Measurements from ENCODE around the gene MTHFD1. TPM values are rescaled to one million over a fixed set of nuclear protein-coding genes. Genes with fewer than 3 reads are reported as not detected.

The MTHFD1 gene
- total RNA-seq, 2 donors from 2014 or later, result 194 to 218 TPM

- DNase-seq (ENCODE audit: low spot score in 2 of 2) (no peak), ATAC-seq (peak; percentile 73 to 93)
- Mint-ChIP-seq H3K36me3 (peaks cover 34 to 44% of the 10 kb centered on the region in 2 donors), H3K9me3 (no peaks in the 10 kb centered on the region), H3K27ac (peak overlapping the region in 1 of 2 donors; percentile 68)
Observed at GRCh38 chr14:64422756-64423155, 34.6 kb downstream of the MTHFD1 start.

GRCh38 chr14:64423987-64424386, 35.8 kb downstream of the MTHFD1 start:
- ATAC-seq, result peak in 1 of 2 donors; percentile 30
- no peak for DNase-seq (ENCODE audit: low spot score in 2 of 2)
- peaks cover 32 to 44% of the 10 kb centered on the region in 2 donors for H3K36me3 Mint-ChIP-seq
- peak overlapping the region; percentile 9 to 14 for H3K27ac Mint-ChIP-seq
- no peaks in the 10 kb centered on the region for H3K9me3 Mint-ChIP-seq

GRCh38 chr14:64434528-64434927, 46.4 kb downstream of the MTHFD1 start:
- no peak for DNase-seq (ENCODE audit: low spot score in 2 of 2)
- peaks cover 20 to 36% of the 10 kb centered on the region in 2 donors for H3K36me3 Mint-ChIP-seq

GRCh38 chr14:64438181-64438841, 50.2 kb downstream of the MTHFD1 start:
- peaks cover 29 to 38% of the 10 kb centered on the region in 2 donors for H3K36me3 Mint-ChIP-seq
- DNase-seq (ENCODE audit: low spot score in 2 of 2), result no peak
- ATAC-seq, result peak in 1 of 2 donors; percentile 47
- H3K9me3 Mint-ChIP-seq, result no peaks in the 10 kb centered on the region
- peak overlapping the region; percentile 3 to 53 for H3K27ac Mint-ChIP-seq

More at GRCh38 chr14:64434528-64434927, 46.4 kb downstream of the MTHFD1 start:
- H3K9me3 Mint-ChIP-seq, result no peaks in the 10 kb centered on the region
- H3K27ac Mint-ChIP-seq, result no peak overlapping the region
- no peak for ATAC-seq

- no peak for ATAC-seq
- DNase-seq (ENCODE audit: low spot score in 2 of 2), result no peak
- H3K27ac Mint-ChIP-seq, result peak overlapping the region in 1 of 2 donors; percentile 3
- H3K9me3 Mint-ChIP-seq, result no peaks in the 10 kb centered on the region
- peaks cover 36 to 46% of the 10 kb centered on the region in 2 donors for H3K36me3 Mint-ChIP-seq
Observed at GRCh38 chr14:64439141-64439540, 51.0 kb downstream of the MTHFD1 start.

GRCh38 chr14:64440494-64440893, 52.3 kb downstream of the MTHFD1 start:
- Mint-ChIP-seq H3K9me3 (no peaks in the 10 kb centered on the region), H3K27ac (peak overlapping the region in 1 of 2 donors; percentile 50), H3K36me3 (peaks cover 36 to 58% of the 10 kb centered on the region in 2 donors)
- DNase-seq (ENCODE audit: low spot score in 2 of 2) (no peak), ATAC-seq (no peak)

GRCh38 chr14:64442300-64442988, 54.3 kb downstream of the MTHFD1 start:
- Mint-ChIP-seq H3K27ac (peak overlapping the region in 1 of 2 donors; percentile 88), H3K36me3 (peaks cover 34 to 53% of the 10 kb centered on the region in 2 donors), H3K9me3 (no peaks in the 10 kb centered on the region)
- DNase-seq (ENCODE audit: low spot score in 2 of 2), result no peak
- ATAC-seq, result no peak

DNA sequence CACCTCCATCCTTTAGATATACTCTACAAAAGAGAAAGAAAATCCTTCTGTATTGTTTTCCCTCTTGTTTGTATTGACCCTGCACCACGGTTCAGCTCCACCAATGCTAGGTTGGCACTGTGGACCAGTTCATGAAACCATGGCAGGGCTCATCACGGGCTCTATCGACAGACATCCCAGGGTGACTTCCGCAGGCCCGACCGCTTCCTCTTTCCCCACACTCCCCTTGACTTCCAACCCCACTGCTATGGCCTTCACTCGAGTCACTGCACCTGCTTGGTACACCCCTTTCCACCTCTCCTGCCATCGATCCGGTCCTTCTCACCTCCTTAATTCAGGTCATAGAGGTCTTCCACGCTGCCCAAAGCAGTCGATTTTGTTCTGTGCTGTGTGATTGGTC, 56.0 kb downstream of the MTHFD1 start:
- Mint-ChIP-seq H3K27ac (peak overlapping the region; percentile 75 to 87), H3K36me3 (peaks cover 31 to 41% of the 10 kb centered on the region in 2 donors), H3K9me3 (no peaks in the 10 kb centered on the region)
- ATAC-seq (no peak), DNase-seq (ENCODE audit: low spot score in 2 of 2) (no peak)

DNA sequence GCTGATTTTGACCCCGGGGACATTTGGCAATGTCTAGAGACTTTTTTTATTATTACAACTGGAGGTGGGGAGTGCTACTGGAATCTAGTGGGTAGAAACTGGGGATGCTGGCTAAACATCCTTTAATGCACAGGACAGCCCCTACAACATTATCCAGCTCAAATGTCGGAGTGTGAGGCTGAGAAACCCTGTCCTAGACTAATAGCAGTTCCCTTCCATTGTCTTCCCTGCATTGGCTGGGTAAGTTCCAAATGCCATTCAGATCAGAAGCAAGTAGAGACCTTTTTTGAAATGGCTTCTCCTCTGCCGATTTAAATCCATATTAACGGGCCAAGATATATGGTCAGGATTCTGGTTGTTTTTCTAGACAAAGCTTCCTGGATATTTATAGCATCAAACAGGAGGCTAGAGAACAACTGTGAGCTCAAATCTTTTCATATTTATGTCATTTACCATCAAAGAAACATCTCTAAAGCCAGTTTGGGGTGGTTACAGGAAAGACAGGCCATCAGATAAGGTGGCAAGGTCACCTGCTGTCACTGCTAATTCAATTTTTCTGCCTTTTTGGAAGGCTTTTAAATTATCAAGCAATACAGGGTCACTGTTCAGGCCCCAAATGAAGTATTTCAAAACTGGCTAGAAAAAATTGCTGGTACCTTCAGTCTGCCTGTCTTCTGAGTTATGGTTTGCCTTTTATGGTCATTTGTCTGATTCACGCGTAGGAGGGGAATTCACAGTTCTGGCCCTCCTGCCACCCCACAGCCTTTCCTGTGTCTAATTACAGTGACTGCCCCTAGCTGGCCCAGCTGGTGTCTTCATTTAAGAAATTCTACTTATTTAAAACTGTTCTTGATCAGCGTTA, 57.1 kb downstream of the MTHFD1 start:
- Mint-ChIP-seq H3K36me3 (peaks cover 33 to 48% of the 10 kb centered on the region in 2 donors), H3K9me3 (no peaks in the 10 kb centered on the region), H3K27ac (peak overlapping the region; percentile 75 to 95)
- ATAC-seq (peak; percentile 84 to 98), DNase-seq (ENCODE audit: low spot score in 2 of 2) (peak in 1 of 2 donors; percentile 26)

- peaks cover 25 to 37% of the 10 kb centered on the region in 2 donors for H3K36me3 Mint-ChIP-seq
- ATAC-seq (no peak), DNase-seq (ENCODE audit: low spot score in 2 of 2) (no peak)
- peak overlapping the region in 1 of 2 donors; percentile 6 for H3K27ac Mint-ChIP-seq
- no peaks in the 10 kb centered on the region for H3K9me3 Mint-ChIP-seq
Observed at GRCh38 chr14:64447876-64448670, 59.9 kb downstream of the MTHFD1 start.

DNA sequence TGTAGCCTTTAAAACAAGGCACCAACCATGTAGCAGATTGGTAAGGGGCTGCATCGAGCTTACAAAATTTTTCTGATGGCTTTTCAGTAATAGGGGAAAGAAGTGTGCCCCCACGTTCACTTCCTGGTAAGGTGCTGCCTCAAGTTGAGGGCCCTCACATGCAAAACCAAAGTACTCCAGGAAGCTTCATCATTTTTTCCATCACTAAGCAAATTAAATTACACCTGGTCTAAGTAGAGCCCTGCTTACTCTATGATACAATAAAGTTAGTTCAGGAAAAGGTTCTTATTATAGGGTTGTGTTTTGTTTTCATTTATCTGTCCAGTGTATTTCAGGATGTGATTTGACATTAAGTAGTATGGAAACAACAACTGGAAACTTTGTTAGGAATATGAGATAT, 62.1 kb downstream of the MTHFD1 start:
- ATAC-seq (peak; percentile 36 to 68), DNase-seq (ENCODE audit: low spot score in 2 of 2) (no peak)
- H3K9me3 Mint-ChIP-seq, result no peaks in the 10 kb centered on the region
- peak overlapping the region; percentile 77 to 90 for H3K27ac Mint-ChIP-seq
- peaks cover 16 to 21% of the 10 kb centered on the region in 2 donors for H3K36me3 Mint-ChIP-seq

GRCh38 chr14:64454671-64455070, 66.5 kb downstream of the MTHFD1 start:
- DNase-seq (ENCODE audit: low spot score in 2 of 2), result no peak
- Mint-ChIP-seq H3K9me3 (no peaks in the 10 kb centered on the region), H3K36me3 (peaks cover 23 to 40% of the 10 kb centered on the region in 2 donors), H3K27ac (peak overlapping the region; percentile 64 to 66)
- ATAC-seq, result no peak

DNA sequence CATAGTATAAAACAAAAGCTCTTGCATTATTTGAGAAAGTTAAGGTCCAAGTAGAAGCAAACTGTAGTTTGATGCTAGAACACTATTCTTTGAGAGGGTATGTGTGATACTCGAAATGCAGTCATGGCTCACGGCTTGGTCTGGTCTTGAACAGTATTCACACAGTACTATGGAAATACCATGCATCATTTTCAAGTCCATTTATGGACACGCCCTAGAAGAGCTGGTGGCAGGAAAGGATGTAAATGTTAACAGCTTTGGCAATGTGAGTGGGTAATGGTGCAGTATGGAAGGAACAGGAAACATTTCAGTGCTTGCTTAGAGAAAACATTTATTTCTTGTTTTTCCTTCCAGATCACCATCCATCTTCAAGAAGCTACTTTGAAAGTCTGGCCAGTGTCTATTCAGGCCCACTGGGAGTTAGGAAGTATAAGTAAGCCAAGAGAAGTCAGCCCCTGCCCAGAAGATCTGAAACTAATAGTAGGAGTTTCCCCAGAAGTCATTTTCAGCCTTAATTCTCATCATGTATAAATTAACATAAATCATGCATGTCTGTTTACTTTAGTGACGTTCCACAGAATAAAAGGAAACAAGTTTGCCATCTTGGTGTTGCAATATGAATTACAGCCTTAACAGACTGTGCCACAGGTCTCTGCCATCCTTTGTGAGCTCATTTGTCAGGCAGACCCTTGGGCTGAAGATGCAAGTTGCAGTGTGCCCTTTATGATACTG, 71.4 kb downstream of the MTHFD1 start:
- DNase-seq (ENCODE audit: low spot score in 2 of 2), result no peak
- peaks cover 22 to 35% of the 10 kb centered on the region in 2 donors for H3K36me3 Mint-ChIP-seq
- no peak for ATAC-seq
- H3K27ac Mint-ChIP-seq, result no peak overlapping the region
- H3K9me3 Mint-ChIP-seq, result no peaks in the 10 kb centered on the region

GRCh38 chr14:64461221-64461620, 73.1 kb downstream of the MTHFD1 start:
- Mint-ChIP-seq H3K36me3 (peaks cover 15 to 35% of the 10 kb centered on the region in 2 donors), H3K9me3 (no peaks in the 10 kb centered on the region), H3K27ac (peak overlapping the region in 1 of 2 donors; percentile 42)
- DNase-seq (ENCODE audit: low spot score in 2 of 2) (no peak), ATAC-seq (no peak)

- Mint-ChIP-seq H3K9me3 (no peaks in the 10 kb centered on the region), H3K27ac (no peak overlapping the region), H3K36me3 (peaks cover 14 to 26% of the 10 kb centered on the region in 2 donors)
- ATAC-seq (no peak), DNase-seq (ENCODE audit: low spot score in 2 of 2) (no peak)
Observed at GRCh38 chr14:64463195-64463594, 75.0 kb downstream of the MTHFD1 start.

Measured in activated naive CD4-positive, alpha-beta T cell treated with anti-CD3 and anti-CD28 coated beads, Interleukin-2, amount 50 U/mL, for 72 hours (primary cell).